HEK293 (cell line): Measurements from ENCODE around the gene ACADL.

ENCODE experiments used
- CTCF ChIA-PET: fragments of 350-600 bp; formaldehyde crosslinking; extraction: SDS; loops from one replicate; lab custom pipeline; 2021; ENCODE audit warnings: antibody characterized with exemption; lab: Yijun Ruan, JAX
- POLR2A ChIA-PET: fragments of 300-600 bp; formaldehyde crosslinking; extraction: SDS; loops from one replicate; lab custom pipeline; 2020; ENCODE audit warnings: antibody characterized with exemption, inconsistent platforms; lab: Yijun Ruan, JAX
- H3K27ac ChIP-seq: fragments of 200-500 bp; sonication (Bioruptor generic); 2 replicates; pipeline ENCODE4 v1.5.1; 2014; ENCODE audit warnings: low read depth, low read length, control low read depth, inconsistent platforms; ENCODE audit errors: extremely low read depth
- H3K36me3 ChIP-seq, 2 experiments: fragments of 200-500 bp in 1 of 2; sonication (Bioruptor generic) in 1 of 2; 1 replicate in 1 of 2; 2 replicates in 1 of 2; pipeline ENCODE4 v1.5.1; 2014 to 2017; ENCODE audit warnings: inconsistent platforms in 2 of 2, low read length in 2 of 2; ENCODE audit not compliant: control insufficient read depth in 2 of 2, insufficient read depth in 1 of 2
- H3K4me1 ChIP-seq: fragments of 200-500 bp; sonication (Bioruptor generic); 2 replicates; pipeline ENCODE4 v1.5.1; 2014; ENCODE audit warnings: mild to moderate bottlenecking, low read length, inconsistent platforms; ENCODE audit not compliant: control insufficient read depth, insufficient read depth
- H3K4me3 ChIP-seq: 2 replicates; pipeline ENCODE4 v1.5.1; 2011; ENCODE audit warnings: low read depth, mild to moderate bottlenecking, control low read depth, low read length, moderate library complexity
- H3K9me3 ChIP-seq: fragments of 200-500 bp; sonication (Bioruptor generic); 2 replicates; pipeline ENCODE4 v1.5.1; 2014; ENCODE audit warnings: low read depth, low read length, inconsistent platforms; ENCODE audit not compliant: control insufficient read depth, insufficient read depth
- PRDM10 ChIP-seq: fragments of 450-650 bp; formaldehyde crosslinking; IDR thresholded peaks from 2 replicates; pipeline ENCODE4 v1.5.1; 2016; ENCODE audit warnings: missing biosample characterization, missing genetic modification characterization
- SP7 ChIP-seq: fragments of 450-650 bp; formaldehyde crosslinking; IDR thresholded peaks from 2 replicates; pipeline ENCODE4 v1.5.1; 2016; ENCODE audit warnings: missing biosample characterization, missing genetic modification characterization
- ZBTB11 ChIP-seq: fragments of 450-650 bp; formaldehyde crosslinking; conservative IDR thresholded peaks from 2 replicates; pipeline ENCODE4 v1.5.1; 2016; ENCODE audit warnings: low read depth, missing biosample characterization, missing genetic modification characterization
- ZBTB17 ChIP-seq: fragments of 450-650 bp; formaldehyde crosslinking; IDR thresholded peaks from 2 replicates; pipeline ENCODE4 v1.5.1; 2016; ENCODE audit warnings: missing biosample characterization, missing genetic modification characterization
- ZBTB26 ChIP-seq: fragments of 450-650 bp; formaldehyde crosslinking; optimal IDR thresholded peaks from 2 replicates; pipeline ENCODE3; 2016; ENCODE audit warnings: missing biosample characterization, mild to moderate bottlenecking, missing genetic modification characterization
- ZFP41 ChIP-seq: fragments of 450-650 bp; formaldehyde crosslinking; IDR thresholded peaks from 2 replicates; pipeline ENCODE4 v1.5.1; 2016; ENCODE audit warnings: missing biosample characterization, missing genetic modification characterization, borderline replicate concordance
- ZIC2 ChIP-seq: fragments of 450-650 bp; formaldehyde crosslinking; IDR thresholded peaks from 2 replicates; pipeline ENCODE4 v1.5.1; 2016; ENCODE audit warnings: missing biosample characterization, missing genetic modification characterization
- ZNF157 ChIP-seq: fragments of 450-650 bp; formaldehyde crosslinking; IDR thresholded peaks from 2 replicates; pipeline ENCODE4 v1.5.1; 2016; ENCODE audit warnings: missing biosample characterization, missing genetic modification characterization
- ZNF19 ChIP-seq: fragments of 450-650 bp; formaldehyde crosslinking; IDR thresholded peaks from 2 replicates; pipeline ENCODE4; 2016; ENCODE audit warnings: missing biosample characterization, missing genetic modification characterization, low read depth
- ZNF423 ChIP-seq: fragments of 450-650 bp; formaldehyde crosslinking; IDR thresholded peaks from 2 replicates; pipeline ENCODE4 v1.5.1; 2016; ENCODE audit warnings: missing biosample characterization, missing genetic modification characterization
- ZNF518A ChIP-seq: fragments of 450-650 bp; formaldehyde crosslinking; conservative IDR thresholded peaks from 2 replicates; pipeline ENCODE4 v1.5.1; 2016; ENCODE audit warnings: low read depth, missing biosample characterization, missing genetic modification characterization
- ZNF529 ChIP-seq: fragments of 450-650 bp; formaldehyde crosslinking; IDR thresholded peaks from 2 replicates; pipeline ENCODE4 v1.5.1; 2017; ENCODE audit warnings: missing genetic modification characterization, missing biosample characterization; ENCODE audit not compliant: insufficient replicate concordance
- ZNF624 ChIP-seq: fragments of 450-650 bp; formaldehyde crosslinking; IDR thresholded peaks from 2 replicates; pipeline ENCODE4 v1.5.1; 2017; ENCODE audit warnings: missing biosample characterization, missing genetic modification characterization
- ZNF692 ChIP-seq: fragments of 450-650 bp; formaldehyde crosslinking; IDR thresholded peaks from 2 replicates; pipeline ENCODE4 v1.5.1; 2016; ENCODE audit warnings: missing biosample characterization, missing genetic modification characterization
- ZNF76 ChIP-seq: fragments of 450-650 bp; formaldehyde crosslinking; IDR thresholded peaks from 2 replicates; pipeline ENCODE4; 2016; ENCODE audit warnings: low read depth, missing biosample characterization, missing genetic modification characterization, borderline replicate concordance
- ZNF776 ChIP-seq: fragments of 450-650 bp; formaldehyde crosslinking; IDR thresholded peaks from 2 replicates; pipeline ENCODE4 v1.5.0; 2017; ENCODE audit warnings: missing biosample characterization, missing genetic modification characterization, borderline replicate concordance
- ZSCAN5A ChIP-seq: fragments of 450-650 bp; formaldehyde crosslinking; IDR thresholded peaks from 2 replicates; pipeline ENCODE4 v1.5.1; 2016; ENCODE audit warnings: missing biosample characterization, missing genetic modification characterization

Gene ACADL

GRCh38 chr2:210224941-210225672 lies at the start of gene ACADL:
Gene ACADL, minus strand, starts transcription at chr2:210225447. Its CDS starts 184 bp downstream, at chr2:210225263.
- Histone ChIP-seq H3K27ac (peak within 1 kb of the TSS; percentile 60; the same call in 1 of the 2 replicates), H3K4me3 (peak within 1 kb of the TSS; percentile 76), H3K9me3 (no peaks in the 10 kb centered on the region), H3K4me1 (peaks cover 4% of the 10 kb centered on the region), H3K36me3 (no peaks in the 10 kb centered on the region)
- ChIA-PET CTCF (interaction anchor here (0.5 to 1.2 kb wide), 3 partner anchors 23 to 796 kb away, joined by 3 read pairs; no protein-coding TSS in a partner anchor), POLR2A (interaction anchor here (0.8 kb wide), 1 partner anchor 44 kb away, joined by 3 read pairs; no protein-coding TSS in a partner anchor)
- TF ChIP-seq SP7 (tag by site-specific recombination), result no peak; the same call in 1 of the 2 replicates
- TF ChIP-seq ZNF423 (tag by site-specific recombination), result 0 out of 2 replicates have a peak, but pooled peaks have one; percentile 19
- 0 out of 2 replicates have a peak, but pooled peaks have one; percentile 60 for TF ChIP-seq ZSCAN5A
- no peak for TF ChIP-seq ZNF529 (tag by site-specific recombination)
- TF ChIP-seq ZNF518A, result no peak
- no peak for TF ChIP-seq ZNF776 (tag by site-specific recombination)
- TF ChIP-seq ZBTB11 (tag by site-specific recombination), result peak; percentile 73; the same call in 1 of the 2 replicates
- TF ChIP-seq ZNF692 (tag by site-specific recombination), result peak; percentile 61; the same call in 1 of the 2 replicates
- TF ChIP-seq ZNF76 (tag by site-specific recombination), result peak; percentile 53; the same call in 1 of the 2 replicates
- TF ChIP-seq ZFP41 (tag by site-specific recombination), result no peak
- no peak for TF ChIP-seq ZNF19 (tag by site-specific recombination)
- peak; percentile 59; the same call in 1 of the 2 replicates for TF ChIP-seq ZBTB17
- TF ChIP-seq PRDM10 (tag by site-specific recombination), result peak; percentile 48
- TF ChIP-seq ZNF624 (tag by site-specific recombination), result no peak
- peak; percentile 37; the same call in 1 of the 2 replicates for TF ChIP-seq ZIC2 (tag by site-specific recombination)
- TF ChIP-seq ZNF157, result no peak
- TF ChIP-seq ZBTB26, result peak; percentile 86
